Effector CD8-positive, alpha-beta T cell (primary cell): ENCODE measurements around the gene PNPLA5.
"Not testable (repeated sequence)": the region's sequence is repeated elsewhere in the genome, so short reads cannot be mapped to it uniquely, and the experiment has no call there.

Experiments used
- DNase-seq: peaks from one replicate; lab custom pipeline; 2025; lab: John Stamatoyannopoulos, UW
- total RNA-seq, 4 experiments: gene quantifications; one replicate each; lab custom pipeline; 2026; lab: John Stamatoyannopoulos, UW

PNPLA5 gene, protein sequence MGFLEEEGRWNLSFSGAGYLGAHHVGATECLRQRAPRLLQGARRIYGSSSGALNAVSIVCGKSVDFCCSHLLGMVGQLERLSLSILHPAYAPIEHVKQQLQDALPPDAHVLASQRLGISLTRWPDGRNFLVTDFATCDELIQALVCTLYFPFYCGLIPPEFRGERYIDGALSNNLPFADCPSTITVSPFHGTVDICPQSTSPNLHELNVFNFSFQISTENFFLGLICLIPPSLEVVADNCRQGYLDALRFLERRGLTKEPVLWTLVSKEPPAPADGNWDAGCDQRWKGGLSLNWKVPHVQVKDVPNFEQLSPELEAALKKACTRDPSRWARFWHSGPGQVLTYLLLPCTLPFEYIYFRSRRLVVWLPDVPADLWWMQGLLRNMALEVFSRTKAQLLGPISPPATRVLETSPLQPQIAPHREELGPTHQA
- total RNA-seq = 0 reads per million in 4 experiments

DNA sequence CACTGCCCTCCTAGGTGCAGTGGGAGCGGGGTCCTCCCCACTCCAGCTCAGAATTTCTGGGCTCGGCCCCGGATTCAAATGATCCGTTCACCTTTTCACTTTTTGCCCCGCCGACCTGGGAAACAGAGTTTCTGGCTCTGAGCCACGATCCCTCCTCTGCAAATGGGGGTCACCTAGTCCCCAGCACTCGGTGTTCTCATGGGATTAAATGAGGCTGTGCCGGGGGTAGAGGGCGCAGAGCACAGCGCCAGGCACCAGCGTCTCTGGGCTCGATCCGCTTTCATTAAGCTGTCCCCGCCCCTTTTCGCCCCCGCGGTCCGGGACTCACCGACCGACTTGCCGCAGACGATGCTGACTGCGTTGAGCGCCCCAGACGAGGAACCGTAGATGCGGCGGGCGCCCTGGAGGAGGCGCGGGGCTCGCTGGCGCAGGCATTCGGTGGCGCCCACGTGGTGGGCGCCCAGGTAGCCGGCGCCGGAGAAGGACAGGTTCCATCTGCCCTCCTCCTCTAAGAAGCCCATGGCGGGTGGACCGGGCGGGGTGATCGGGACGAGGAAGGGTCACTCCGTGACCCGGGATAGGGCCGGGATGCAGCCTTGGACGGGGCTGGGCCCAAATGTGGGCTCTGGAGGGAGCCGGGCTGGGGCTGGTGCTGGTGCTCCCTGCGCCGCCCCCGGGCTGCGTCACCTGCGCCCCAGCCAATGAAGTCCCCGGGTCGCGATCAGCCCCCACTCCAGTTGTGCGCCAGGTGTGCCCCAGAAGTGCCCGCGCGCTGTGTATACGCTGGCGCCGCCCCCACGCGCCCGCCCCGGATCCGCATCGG lies at the start of gene PNPLA5:
TSS of gene PNPLA5 (minus strand) at position 654 of the 823 bp plus-strand sequence. CDS start at position 521, 133 bp downstream.
- DNase-seq = no peak

DNA sequence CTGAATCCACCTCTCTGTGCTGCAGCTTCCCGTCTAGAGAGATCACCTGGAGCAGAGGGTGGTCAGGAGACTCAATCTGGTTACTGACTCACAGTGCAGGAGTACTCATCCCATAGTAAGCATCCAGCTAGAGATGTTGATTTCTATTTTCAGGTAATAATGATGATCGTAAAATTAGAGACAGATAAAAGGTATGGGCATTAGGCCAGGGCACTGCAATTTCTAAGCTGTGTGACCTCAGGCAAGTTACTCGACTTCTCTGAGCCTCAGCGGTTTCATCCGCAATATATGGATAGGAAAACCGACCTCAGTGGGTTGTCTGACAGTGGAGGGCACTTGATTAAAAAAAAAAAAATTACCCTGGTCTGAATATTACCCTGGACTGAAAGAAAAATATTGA lies 49.6 kb upstream of the PNPLA5 start:
- no peak for DNase-seq

DNA sequence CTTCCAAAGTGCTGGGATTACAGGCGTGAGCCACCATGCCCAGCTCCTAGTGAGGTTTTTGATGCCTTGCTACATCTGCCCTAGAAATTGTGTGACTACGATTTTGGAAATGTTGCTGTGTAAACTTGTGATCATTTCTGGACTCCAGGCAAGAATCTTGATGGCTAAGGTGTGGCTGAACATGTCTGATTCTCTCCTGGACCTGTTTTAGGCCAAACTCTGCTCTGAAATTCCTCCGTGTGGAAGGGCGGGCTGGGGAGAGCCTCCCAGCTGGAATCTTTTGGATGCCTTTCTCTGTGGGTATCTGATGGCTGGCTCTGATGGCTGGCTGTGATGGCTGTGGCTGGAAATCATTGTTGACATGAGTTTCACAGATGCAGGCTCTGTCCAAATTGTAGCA lies 40.0 kb upstream of the PNPLA5 start:
- DNase-seq = no peak

DNA sequence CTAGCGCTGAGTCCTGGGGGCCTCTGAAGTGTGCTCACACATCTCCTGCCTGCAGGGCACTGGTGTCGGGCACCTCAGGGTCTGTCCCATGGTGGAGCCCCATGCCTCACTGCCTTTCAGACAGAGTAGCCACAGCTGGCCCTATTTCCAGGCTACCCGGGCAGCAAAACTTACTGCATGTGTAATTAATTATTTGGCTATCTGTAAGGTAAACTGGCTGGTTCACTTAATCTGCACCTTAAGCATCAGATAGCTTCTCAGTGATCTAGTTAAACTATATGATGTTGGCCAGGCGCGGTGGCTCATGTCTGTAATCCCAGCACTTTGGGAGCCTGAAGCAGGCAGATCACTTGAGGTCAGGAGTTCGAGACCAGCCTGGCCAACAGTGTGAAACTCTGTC lies 37.1 kb upstream of the PNPLA5 start:
- DNase-seq = no peak

DNA sequence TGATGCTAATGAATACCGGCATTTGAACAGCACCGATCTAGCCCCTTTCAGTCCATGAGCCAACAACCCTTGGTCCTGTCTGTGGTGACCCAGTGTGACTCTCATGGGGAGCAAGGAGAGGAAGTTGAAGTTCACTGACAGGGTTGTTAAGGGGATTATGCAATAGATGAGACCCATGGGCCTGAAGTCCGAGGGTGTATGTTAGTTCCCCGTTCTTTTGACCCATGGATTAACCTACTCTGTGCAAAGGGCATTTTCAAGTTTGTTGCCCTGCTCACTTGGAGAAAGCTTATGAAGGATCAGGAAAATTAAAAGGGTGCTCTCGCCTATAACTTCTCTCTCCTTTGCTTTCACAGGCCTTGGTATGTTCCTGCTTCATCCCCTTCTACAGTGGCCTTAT lies 36.7 kb upstream of the PNPLA5 start:
- DNase-seq = no peak

DNA sequence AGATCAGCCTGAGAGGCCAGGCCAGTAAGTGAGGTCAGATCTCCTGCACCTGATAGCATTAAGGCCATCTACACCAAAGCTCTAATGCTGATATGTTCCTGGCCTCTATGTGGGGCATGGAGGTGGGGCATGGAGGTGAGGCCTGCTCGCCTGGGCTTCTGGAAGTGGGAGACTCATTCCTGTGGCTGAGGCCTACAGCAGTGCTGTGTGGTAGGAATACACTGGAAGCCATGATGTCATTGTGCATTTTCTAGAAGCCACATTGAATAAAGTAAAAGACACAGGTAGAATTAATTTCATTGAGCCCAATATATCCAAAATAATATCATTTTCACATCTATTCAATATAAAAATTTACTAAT lies 34.5 kb upstream of the PNPLA5 start:
- DNase-seq = no peak

DNA sequence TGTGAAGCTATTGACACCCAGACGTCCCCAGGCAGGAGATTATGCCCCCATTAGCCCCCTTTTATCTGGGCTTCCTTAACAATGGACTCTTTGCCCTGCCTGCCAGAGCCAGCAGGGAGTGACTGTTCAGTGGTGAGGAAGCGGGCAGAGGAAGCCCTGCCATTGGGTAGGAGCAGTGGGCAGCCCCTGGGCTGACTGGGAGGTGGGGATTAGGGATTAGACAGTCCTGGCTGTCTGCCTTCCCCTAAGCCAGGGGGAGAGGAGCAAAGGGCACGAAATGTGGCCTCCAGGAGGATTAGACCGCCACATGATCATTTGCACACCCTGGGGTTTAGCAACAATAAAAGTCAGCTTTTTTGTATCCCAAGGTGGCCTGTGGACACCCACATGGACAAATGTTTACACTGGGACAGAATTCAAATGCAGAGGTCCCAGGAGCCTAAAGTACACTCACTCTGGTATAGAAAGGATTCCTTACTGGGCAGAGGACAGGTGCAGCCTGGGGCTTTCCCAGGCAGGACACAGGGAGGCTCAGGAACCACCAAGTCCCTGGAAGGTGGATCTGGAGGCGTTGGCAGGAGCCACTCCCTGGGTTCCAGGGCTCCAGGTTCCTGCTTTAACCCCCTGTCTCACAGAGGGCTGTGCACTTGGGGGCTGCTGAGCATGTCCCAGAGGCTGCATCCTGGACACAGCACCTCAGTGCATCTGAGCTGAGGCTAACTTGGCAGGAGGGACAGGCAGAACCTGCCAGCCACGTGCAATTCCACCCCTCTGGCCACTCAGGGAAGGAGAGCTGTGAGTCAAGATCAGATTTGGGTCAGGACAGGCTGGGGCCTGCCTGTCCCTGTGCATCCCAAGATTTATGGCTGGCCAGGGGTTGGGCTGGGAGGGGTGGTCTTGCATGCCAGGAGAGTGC lies 33.9 kb upstream of the PNPLA5 start:
- no peak for DNase-seq

DNA sequence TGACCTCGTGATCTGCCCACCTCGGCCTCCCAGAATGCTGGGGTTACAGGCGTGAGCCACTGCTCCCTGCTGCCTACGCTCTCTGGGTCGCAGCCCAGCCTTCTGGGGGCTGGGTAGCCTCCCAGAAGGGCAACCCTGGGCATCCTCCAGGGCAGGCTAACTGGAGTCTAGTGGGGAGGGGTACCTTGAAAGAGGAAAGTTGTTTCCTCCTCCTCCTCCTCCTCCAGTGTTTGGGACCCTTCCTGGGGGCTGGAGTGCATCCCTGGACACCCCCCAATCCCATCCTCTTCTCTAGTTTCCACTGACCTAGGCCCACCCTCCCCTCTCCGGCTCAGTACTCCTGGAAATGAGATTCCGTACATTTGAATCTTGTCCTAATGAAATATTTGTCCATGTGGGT lies 33.1 kb upstream of the PNPLA5 start:
- no peak for DNase-seq

DNA sequence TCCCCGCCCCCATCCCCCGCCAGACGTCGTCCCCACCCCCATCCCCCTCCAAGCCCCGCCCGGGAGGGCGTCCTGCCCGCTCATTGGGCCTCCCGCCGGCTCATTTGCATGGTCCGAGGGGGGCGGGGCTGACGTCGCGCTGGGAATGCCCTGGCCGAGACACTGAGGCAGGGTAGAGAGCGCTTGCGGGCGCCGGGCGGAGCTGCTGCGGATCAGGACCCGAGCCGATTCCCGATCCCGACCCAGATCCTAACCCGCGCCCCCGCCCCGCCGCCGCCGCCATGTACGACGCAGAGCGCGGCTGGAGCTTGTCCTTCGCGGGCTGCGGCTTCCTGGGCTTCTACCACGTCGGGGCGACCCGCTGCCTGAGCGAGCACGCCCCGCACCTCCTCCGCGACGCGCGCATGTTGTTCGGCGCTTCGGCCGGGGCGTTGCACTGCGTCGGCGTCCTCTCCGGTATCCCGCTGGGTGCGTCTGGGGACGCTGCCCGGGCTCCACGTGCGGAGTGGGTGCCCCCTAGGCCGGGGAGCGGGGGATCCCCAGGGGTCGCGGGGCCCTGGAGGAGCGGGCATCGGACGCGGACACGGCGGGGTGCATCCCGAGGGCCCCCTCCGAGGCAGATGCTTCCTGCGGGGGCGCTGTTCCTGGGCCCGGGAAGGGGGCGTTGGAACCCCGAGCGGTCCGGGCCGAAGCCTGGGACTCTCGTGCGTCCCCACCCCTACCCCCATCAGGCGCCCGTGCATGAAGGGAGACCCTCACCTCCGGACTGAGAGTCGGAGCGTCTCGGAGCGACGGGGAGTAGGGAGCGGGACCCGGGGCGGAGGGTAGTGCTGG lies 32.0 kb upstream of the PNPLA5 start, which contains the start of gene PNPLA3:
TSS of gene PNPLA3 (plus strand) at position 175 of the 834 bp plus-strand sequence. CDS start at position 282, 107 bp downstream.
- peak; percentile 72 for DNase-seq

DNA sequence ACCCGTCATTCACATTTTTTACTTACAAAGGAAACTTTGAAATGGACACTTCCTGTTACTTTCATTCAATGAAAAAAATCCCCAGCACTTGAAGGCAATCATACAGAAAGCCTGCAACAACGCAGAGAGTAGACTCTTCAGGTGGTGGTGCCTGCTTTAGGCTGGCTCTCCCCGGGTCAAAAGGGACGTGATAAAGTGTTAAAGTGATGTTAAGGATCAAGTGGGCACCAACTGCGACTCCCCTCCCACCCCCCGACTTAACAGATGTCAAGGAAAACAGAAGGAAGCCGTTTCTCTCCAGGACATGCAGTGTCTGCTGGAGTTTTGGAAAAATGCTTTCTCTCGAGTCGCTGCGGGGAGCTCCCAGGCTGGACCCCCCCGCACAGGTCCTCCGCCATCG lies 31.4 kb upstream of the PNPLA5 start:
- DNase-seq = no peak

DNA sequence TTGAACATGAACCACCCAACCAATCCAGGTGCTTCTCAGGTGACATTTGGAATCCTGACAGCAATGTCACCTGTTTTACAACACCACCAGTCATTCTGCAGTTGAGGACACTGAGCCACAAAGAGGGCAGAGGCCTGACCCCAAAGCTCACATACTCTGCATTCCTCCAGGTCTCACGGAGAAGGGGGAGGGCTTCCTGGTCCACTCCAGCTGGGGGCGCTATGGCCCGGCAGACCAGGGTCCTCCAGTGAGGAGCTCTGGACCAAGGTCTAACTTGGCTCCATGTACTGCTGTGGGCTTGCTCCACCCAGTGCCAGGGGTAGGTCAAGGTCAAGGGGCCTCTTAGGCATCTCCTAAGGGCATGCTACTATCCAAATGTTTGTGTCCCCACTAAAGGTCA lies 30.3 kb upstream of the PNPLA5 start:
- no peak for DNase-seq

DNA sequence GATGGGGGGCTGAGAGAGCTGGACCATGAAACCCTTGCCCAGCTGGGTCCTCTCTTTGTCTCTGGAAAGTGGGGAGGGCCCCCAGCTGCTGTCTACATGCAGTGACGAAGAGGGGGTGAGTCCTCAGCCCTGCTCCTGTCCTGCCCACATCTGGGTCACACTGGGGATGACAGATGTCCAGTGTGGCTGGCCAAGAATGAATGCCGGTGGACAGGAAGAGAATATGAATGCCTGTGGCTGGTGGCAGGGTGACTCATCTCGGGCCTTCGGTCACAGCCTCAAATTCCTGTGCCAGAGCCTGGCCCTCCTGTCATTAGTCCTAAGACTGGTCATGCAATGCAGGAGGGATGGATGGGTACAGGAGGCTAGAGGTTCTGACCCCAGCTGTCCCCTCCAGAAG lies 29.6 kb upstream of the PNPLA5 start:
- no peak for DNase-seq

DNA sequence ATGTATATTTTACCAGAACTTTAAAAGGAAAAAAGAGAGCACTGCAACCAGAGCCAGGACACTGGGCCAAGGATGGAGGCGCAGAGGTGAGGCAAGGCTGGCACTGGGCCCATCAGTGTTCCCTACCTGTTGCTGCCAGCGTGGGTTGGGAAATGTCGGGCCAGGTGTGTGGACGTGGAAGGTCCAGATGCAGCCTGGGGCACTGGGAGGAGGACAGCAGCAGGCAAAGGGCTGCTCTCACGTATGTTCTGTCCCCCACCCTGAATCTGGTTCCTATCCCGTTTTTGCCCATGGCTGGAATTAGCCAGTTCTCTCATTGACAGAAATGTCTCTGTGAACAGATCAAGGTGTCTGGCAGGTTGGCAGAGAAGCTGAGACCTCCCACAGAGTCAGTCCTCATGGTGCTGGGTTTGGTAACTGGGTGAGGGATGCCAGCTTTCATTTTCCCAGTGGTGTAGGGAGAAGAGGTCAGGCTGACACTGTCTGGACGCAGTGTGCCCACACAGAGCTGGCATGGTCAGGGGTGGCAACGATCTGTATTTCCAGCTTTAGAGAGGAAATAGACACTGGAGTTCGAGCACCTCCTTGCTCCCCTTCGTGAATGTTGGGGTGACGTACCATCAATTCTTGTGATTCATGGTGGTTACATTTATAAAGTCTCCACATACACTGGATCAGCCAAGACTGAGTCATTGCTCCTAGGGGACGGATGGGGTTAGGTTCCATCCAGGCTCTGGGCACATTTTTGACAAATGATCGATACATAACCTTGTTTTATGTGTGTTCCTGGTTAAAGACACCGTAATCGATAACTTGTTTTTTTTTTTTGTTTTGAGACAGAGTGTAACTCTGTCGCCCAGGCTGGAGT lies 27.5 kb upstream of the PNPLA5 start:
- no peak for DNase-seq

DNA sequence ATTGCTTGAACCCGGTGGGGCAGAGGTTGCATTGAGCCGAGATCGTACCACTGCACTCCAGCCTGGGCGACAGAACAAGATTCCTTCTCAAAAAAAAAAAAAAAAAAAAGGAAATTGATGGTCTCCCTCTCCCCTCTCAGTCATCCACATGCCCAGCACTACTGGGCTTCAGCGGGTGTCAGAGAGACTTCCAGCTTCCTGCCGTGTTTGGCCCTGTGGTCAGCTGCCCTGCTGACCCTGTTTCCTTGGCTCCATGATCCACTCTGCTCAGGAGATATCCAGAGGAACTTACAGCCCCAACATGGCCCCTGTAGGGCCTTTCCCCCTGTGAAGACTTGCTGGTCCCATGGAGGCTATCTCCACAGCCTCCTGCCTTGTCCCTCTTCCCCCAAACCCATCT lies 25.7 kb upstream of the PNPLA5 start:
- no peak for DNase-seq

DNA sequence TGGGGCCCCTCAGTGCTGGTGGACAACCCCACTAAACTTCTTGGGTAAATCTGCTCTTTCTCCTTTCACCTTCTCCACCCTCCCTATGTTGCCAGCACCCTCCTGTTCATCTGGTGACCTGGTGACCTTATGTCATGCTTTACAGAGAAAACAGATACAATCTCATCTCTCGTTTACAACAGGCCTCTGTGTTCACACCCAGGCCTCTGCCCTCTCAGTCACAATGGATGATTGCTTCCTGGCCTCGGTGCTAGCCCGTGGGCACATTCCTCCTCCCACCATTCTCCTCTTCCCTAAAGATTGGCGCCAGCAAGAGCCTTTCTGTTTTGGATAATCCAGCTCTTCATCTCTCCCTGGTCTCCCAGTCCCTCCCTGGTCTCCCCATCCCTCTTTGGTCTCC lies 19.5 kb upstream of the PNPLA5 start:
- DNase-seq = no peak

DNA sequence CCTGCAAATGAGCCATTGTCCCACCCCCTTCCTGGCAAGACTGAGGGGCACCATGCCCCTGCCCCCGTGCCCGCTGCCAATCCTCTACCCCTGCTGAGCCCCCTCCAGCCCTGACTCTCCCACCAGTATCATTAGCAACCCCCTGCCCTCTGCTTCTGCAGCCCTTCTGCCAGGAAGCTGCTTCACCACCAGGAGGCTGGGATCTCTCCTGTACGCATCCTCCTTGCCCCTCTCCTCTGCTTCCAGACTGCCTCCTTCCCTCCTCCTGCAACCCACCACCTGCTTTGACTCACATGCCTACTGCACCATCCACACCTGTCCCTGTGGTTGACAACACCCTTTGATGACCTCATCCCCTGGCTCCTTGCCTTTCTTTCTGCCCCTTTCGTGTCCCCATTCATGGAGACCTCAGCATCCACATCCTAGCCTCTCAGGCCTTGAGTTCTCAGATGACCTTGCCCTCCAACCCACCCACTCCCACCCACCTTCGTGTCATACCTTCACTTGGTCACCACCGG lies 18.4 kb upstream of the PNPLA5 start:
- DNase-seq = no peak

DNA sequence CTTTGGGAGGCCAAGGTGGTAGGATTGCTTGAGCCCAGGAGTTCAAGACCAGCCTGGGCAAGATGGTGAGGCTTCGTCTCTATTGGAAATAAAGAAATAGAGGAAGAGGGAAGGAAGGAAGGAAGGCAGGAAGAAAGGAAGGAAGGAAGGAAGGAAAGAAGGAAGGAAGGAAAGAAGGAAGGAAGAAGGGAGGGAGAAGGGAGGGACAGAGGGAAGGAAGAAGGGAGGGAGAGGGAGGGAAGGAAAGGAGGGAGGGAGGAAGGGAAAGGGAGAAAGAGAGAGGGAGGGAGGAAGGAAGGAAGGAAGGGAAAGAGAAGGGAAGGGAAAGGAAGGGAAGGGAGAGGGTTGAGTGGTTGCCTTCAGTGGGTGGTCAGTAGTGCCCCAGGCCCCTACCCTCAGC lies 17.9 kb upstream of the PNPLA5 start:
- DNase-seq = no peak

DNA sequence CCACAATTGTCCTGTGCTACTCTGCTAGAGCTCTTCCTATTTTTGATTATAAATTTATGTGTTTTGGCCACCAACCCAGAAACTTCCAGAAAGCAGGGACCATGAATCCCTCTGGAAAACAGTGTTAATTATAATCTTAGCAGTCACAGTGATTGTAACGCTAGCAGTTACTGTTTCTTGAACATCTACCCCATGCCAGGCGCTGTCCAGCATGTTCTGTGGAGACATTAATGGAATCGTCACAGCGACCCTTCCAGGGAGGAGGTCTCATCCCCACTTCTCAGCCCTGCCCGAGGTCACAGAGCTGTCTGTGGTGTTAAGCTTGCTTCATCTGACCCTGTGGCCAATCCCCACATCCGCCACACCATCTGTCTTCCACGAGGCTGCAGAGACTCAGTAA lies 13.9 kb upstream of the PNPLA5 start:
- DNase-seq = no peak

DNA sequence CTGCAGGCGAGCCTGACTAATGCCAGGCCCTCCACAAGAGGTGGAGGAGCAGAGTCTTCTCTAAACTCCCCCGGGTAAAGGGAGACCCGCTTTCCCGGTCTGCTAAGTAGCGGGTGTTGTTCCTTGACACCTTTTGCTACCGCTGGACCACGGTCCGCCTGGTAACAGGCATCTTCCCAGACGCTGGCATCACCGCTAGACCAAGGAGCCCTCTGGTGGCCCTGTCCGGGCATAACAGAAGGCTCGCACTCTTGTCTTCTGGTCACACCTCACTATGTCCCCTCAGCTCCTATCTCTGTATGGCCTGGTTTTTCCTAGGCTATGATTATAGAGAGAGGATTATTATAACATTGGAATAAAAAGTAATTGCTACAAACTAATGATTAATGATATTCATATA lies 12.6 kb upstream of the PNPLA5 start:
- not testable (repeated sequence) for DNase-seq

DNA sequence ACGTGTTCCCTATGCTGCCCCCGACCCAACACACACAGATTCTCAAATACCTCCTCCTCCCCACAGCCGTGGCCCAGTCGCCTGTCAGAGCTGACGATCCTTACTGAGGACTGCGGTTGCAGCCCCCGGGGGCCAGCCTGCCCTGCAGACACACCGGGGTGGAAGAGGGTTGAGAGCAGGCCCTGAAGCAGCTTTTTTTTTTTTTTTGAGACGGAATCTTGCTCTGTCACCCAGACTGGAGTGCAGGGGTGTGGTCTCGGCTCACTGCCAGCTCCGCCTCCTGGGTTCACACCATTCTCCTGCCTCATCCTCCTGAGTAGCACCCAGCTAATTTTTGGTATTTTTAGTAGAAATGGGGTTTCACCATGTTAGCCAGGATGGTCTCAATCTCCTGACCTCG lies 11.2 kb upstream of the PNPLA5 start:
- not testable (repeated sequence) for DNase-seq
